GM18519 (cell line): Measurements from ENCODE around the gene RBM10.

Experiments used
- ATAC-seq: cut with Tn5 transposase; IDR thresholded peaks from one replicate; pipeline ENCODE4 v1.9.1; 2021; ENCODE audit warnings: mild to moderate bottlenecking, moderate library complexity; ENCODE audit not compliant: unreplicated experiment, low FRiP score

The RBM10 gene

DNA sequence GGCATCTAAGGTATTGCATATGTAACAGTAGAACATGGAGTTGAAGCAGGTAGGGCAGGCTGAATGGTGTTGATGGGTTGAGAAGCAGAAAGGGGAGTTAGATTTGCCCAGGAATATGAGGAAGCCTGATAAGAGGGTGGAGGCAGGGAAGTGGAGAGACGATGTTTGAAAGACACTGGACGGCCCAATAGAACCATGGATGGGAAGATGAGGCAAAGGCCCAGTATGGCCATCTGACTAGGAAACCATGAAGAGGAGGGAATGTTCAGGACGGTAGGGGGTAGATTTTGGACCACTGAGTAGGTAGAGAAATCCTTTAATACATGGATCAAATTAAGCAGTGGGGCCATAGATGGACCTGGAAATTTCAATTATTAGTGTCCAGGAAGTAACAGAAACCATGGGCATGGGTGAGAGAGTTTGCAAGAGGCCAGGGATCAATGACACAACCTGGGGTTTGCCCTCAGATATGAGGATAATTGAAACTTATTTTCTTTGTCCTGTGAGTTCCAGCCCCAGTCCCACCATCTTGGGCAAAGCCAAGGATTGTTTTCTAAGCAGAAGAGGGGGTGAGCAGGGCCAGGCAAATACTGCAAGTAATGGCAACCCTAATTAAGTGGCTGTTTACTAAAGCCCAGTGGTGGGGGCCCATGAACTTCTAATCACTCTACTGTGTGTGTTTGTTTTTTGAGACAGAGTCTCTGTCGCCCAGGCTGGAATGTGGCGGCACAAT is 85.3 kb downstream of the RBM10 start:
- no peak for ATAC-seq

- ATAC-seq = no peak
Observed at GRCh38 chrX:47231167-47231566, 86.1 kb downstream of the RBM10 start.

- ATAC-seq = no peak
Observed at GRCh38 chrX:47232197-47232802, 87.3 kb downstream of the RBM10 start.

- ATAC-seq = peak; percentile 8
Observed at GRCh38 chrX:47232803-47233332, 87.8 kb downstream of the RBM10 start, which contains the start of gene USP11. Gene USP11, plus strand, starts transcription at chrX:47233009. Its CDS starts 35 bp downstream, at chrX:47233044.

- ATAC-seq = peak; percentile 60
Observed at GRCh38 chrX:47233333-47234113, 88.5 kb downstream of the RBM10 start.

- no peak for ATAC-seq
Observed at GRCh38 chrX:47234583-47234982, 89.6 kb downstream of the RBM10 start.

DNA sequence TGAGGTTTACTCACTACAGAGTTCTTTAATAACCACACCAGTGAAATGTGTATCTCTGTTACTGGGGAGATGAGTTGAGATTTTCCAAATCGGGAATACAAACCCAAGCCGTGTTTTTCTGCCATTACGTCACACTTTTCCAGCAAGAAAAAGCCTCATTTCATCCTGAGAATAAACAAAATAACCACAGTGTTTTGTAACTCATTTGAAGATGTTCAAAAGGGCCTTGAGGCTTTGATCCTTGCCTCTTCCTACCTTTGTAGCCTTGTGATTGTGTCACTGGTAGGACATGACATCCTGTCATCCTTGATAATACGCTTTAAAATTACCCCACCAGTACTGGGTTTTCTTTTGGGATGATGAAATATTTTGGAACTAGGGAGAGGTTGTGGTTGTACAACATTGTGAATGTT is 90.7 kb downstream of the RBM10 start:
- ATAC-seq = no peak
